Thyroid gland (tissue), 4 donors: ENCODE data around the gene SPRED2.

ENCODE experiments used
- CTCF ChIP-seq, 6 experiments: fragments of 200-600 bp in 3 of 6; fragments of 450-650 bp in 3 of 6; sonication (generic) in 3 of 6; IDR thresholded peaks; one replicate each; pipeline ENCODE4 v1.5.1; 2016 to 2019; ENCODE audit warnings: antibody characterized with exemption in 6 of 6, mild to moderate bottlenecking in 2 of 6, inconsistent platforms in 1 of 6, moderate library complexity in 1 of 6
- POLR2A ChIP-seq, 2 donors: fragments of 450-650 bp; IDR thresholded peaks; one replicate each; pipeline ENCODE4 v1.6.1; 2017; ENCODE audit warnings: antibody characterized with exemption in 2 of 2, mild to moderate bottlenecking in 2 of 2, moderate library complexity in 1 of 2

DNA sequence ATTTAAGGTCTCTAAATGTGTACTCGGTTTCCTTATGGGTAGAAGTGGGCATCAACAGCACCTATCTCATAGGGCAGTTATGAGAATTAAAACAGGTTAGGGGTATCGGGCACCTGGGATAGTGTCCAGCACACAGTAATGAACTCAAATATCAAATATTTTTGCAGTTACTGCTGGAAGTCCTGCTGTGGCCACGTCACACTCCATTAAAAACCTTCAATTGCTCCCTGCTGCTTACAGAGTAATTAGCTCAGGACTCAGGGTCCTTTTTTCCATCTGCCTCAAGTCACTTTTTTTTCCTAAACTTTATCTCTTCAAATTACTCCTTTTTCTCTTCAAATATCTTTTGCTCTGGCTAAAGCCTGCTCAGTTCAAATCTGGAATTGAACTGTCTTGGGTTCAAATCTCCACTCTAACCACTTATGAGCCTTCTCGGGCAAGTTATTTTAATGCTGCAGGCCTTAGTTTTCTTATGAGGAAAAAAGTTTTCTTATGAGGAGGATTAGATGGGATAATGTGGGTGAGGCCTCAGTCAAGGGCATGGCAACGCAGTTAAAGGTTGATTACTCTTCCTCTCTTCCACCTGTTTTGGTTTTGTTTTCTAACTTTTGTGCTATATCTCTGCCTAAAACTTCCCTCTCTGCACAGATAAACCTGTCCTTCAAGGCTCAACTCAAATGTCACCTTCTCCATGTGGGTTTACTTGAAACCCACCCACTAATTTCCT lies 36.6 kb downstream of the SPRED2 start:
- TF ChIP-seq CTCF (IDR thresholded peaks at IDR 0.05) (no peak), POLR2A (IDR thresholded peaks at IDR 0.05) (no peak)
